NCI-H526 (cell line): ENCODE measurements around the gene RGS4.

Source experiments
- DNase-seq, 2 experiments: peaks; one replicate each; lab custom pipeline; 2025; lab: John Stamatoyannopoulos, UW

Gene RGS4

DNA sequence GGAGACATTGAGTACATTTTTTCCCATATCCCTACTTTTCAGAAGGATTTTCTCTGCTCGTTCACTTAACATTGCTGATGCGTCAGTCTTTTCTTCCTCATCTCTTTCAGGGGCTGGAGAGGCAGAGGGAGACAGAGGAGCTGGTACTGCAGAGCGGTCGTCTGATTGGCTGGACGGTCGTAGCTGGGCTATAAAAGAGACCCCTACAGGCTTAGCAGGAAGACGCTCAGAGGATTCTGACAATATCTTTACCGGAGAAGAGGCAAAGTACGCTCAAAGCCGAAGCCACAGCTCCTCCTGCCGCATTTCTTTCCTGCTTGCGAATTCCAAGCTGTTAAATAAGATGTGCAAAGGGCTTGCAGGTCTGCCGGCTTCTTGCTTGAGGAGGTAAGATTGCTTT lies at the start of gene RGS4:
TSS of gene RGS4 (plus strand) at position 220 of the 400 bp plus-strand sequence. CDS start at position 344, 124 bp downstream.
- DNase-seq = peak; percentile 58 to 72

DNA sequence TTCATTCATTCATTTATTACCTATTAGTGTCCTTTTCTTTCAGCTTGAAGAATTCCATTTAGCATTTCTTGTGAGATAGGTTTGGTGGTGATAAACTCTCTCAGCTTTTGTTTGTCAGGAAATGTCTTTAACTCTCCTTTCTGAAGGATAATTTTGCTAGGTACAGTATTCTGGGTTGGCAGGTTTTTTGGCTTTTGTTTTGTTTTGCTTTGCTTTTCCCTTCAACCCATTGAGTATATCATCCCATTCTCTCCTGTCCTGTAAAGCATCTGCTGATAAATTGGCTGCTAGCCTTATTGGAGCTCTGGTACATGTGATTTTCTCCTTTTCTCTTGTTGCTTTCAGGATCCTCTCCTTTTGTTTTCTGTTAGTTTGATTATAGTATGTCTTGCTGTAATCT lies 47.0 kb upstream of the RGS4 start:
- no peak for DNase-seq

DNA sequence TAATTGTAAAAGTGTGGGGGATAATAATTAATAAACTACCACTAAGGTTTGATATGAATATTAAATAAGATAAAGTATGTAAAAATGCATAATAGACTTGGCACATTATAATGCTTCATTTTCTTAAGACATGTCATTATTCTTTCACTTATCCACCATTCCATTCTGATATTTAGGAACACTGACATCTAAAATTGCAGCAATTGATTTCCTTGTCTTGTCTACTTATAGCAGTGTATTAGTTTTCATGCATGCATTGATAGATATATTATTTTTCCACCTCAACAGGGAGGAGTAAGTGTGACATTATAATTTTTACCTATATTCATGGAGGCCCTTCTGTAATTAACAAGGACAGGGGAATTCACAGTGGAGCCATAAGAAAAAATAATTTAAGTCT lies 41.6 kb upstream of the RGS4 start:
- DNase-seq = no peak

- no peak for DNase-seq
These were observed 39.3 kb upstream of the RGS4 start for GRCh38 chr1:163029901-163030300.

DNA sequence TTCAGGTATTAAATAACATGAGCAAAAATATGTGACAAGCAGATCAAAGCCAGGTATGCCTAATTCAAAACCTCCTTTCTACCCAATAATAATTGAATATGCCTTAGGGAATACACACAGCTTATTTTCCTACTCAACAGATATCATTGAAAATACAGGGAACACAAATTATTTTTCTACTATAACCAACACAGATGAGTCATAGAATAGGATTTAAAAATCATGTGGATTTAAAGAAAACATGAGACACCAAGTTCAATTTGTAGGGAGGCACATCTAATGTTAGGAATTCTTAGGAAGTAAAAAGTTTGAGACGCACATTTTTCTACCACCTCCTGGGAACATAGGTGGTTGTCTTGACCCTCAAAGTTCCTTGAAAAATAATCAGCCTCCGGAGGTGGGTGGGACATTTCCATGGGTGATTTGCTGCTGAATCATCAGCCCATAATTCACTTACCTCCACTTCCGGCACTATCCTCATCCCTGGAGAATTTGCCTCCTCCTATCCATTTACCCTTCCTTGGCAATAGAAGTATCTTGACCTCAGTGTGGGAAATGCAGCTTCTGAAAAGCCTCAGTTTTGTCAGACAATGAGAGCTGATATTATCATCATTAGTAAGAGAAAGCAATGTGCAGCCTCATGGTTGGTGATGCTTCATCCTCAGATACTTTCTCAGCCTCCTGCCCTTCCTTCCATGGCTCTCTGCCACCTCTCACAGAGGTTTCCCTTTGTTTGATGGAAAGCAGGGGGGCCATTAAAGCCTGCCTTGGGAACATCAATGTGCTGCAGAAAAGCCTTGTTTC lies 33.5 kb upstream of the RGS4 start:
- DNase-seq = no peak

DNA sequence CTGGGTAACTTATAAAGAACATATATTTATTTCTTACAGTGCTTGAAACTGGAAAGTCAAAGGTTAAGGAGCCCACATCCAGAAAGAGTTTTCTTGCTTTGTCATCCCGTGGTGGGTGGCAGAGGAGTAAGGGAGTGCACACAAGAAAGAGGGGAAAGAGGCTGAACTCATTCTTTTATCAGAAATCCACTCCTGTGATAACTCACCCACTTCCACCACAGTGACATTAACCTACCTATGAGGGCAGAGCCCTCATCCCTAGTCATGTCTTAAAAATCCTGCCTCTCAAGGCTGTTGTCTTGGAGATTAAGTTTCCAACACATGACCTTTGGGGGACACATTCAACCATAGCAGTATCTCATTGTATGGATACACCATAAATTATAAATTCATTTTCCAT lies 32.5 kb upstream of the RGS4 start:
- DNase-seq = no peak

GRCh38 chr1:163038928-163039706 lies 30.0 kb upstream of the RGS4 start:
- no peak for DNase-seq

- DNase-seq = no peak
These were observed 29.5 kb upstream of the RGS4 start for GRCh38 chr1:163039707-163040093.

- no peak for DNase-seq
These were observed 23.1 kb upstream of the RGS4 start for GRCh38 chr1:163046071-163046470.

DNA sequence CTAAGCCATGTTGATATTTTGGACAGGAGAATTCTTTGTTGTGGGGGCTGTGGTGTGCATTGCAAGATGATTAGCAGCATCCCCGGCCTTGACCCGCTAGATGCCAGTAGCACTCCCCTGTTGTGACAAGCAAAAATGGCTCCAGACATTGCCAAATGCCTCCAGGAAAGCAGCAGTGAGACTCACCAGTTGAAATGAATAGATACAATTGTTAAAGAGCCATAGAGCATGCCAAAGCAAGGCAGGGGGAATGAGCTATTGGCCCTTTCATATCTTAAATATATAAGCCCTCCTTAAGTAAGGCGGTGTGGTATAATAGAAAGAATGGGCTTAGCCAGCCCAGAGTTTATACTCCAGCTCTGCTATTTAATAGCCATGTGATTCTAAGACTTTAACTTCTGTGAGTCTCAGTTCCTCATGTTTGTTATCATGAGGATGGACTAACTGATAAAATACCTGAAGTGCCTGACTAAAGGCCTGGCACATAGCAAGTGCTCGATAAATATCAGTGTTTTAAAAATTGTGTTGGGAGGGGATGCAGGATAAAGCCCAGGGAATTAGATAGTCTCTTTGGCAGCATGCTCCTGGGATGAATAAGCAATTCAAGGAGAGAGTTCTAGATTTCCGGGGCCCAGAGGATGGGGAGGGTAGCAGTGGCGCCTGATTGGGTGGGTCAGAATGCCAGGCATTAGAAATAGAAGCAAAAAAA lies 21.1 kb upstream of the RGS4 start:
- no peak for DNase-seq

DNA sequence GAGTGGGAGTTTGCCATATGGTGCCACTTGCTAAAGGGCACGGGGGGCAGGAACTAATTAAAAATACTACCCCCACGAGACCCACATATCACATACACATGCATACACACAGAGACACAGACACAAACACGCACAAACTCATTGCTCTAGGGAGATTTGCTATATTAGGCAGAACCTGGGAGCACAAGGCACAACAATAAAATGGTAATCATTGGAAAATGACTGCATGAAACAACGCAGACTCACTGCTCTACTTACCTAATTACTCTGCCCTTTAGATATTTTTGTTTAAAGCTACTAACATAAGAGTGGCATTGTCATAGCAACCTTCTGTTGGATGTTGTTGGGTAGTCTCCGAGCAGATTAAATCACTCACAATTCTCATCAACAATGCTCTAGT lies 20.3 kb upstream of the RGS4 start:
- no peak for DNase-seq

- DNase-seq = no peak
These were observed 19.9 kb upstream of the RGS4 start for GRCh38 chr1:163049296-163049695.

DNA sequence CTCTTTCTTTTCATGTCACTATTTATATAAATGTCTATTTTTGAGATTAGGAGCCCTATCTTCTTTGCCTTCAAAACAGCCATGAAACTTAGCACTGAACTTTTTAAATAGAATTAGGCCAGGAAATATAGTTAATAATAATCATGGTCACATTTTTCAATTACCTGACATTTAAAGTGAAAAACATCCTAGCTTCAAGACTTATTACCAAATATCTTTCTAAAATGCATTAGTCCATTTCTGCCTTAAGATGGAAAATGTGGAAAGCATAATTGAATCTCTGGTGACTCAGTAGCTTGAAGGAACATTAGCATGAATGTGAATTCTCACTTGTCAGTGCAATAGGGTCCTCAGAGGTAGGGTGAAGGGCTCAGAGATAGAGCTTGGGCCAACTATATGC lies 18.7 kb upstream of the RGS4 start:
- no peak for DNase-seq

DNA sequence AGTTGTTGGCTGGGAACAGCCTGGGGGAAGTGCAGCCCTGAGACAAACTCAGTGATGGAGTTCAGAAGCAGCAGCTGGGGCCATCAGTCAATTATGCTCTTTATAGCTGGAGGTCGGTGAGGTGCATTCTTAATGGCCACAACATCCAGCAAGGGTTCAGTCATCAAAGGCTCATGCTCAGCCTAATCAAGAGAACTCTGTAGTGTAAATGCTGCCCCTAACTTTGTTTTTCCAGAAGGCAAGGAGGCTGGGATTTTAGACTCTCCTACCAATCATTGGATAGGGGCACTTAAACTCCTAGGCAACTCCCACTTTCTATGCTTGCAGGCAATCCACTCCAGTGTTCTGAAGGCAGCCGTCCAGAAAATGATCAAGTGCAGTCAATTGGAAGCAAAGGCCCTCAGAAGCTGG lies 15.0 kb upstream of the RGS4 start:
- DNase-seq = no peak

DNA sequence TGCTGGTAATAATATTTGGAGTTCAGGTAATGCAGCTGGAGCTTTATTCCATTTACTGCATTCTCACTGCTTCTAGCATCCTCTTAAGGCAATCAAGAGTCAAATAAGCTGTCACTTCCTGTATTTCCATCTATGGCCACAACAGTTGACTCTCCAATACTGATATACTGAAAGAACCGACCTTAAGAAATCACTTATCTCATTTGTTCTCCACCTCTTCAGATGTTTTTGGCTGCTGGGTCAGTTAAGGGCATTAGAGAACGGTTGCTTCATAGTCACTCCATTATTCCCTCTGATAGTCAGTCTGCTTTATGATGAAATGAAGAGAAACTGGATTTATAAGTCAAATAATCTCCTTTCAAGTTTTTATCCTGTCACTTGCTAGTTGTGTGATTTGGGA lies 14.2 kb upstream of the RGS4 start:
- no peak for DNase-seq

GRCh38 chr1:163055531-163055930 lies 13.6 kb upstream of the RGS4 start:
- DNase-seq = no peak

DNA sequence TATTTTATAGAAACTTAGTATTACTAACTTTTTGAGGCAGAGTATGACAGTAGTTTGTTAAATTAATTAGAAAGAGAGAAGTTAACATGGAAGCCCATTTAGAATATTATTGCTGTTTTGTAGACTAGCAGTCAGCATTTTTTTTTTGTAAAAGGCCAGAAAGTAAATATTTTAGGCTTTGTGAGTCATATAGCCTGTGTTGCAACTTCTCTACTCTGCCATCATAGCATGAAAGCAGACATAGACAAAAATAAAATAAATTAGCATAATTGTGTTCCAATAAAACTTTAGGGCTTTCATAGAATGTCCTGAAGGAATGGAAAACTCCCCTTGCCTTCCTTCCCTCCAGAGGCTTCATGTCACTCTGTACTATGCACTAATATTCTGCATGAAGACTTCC lies 12.3 kb upstream of the RGS4 start:
- DNase-seq = no peak

- no peak for DNase-seq
These were observed 8.7 kb upstream of the RGS4 start for GRCh38 chr1:163060343-163061007.

DNA sequence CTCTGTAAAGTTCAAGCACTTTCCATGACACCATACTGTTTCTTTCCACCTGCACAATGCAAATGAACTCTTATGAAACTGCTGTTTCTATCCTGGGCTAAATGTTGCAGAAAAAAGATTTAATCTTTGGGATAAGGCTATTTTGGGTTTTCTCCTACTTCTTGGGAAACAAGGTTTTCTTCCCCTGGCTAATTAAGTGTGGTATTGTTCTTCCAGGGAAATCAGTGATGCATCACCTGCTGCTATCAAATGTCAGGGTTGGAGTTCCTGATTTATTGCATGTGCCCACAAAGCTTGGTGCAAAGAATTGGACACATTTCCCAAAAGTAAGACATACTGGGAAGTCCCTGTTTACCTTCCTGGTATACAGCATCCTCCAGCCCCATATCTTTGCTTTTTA lies 6.0 kb upstream of the RGS4 start:
- peak in 1 of 2 experiments; percentile 15 for DNase-seq

- DNase-seq = no peak
These were observed 5.6 kb upstream of the RGS4 start for GRCh38 chr1:163063610-163064009.

DNA sequence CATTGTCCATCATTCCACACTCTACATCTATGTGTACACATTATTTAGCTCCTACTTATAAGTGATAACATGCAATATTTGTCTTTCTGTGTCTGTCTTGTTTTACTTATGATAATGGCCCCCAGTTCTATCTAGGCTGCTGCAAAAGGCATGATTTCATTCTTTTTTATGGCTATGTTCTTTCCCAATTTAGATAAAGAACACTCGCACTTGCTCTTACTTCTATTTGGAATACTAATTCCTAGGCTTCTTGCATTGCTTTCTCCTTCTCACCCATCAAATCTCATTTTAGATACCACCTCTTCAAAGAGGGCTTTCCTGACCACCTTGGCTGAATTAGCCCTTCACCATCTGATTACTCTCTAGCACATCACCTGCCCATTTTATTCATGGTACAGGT lies 3.0 kb upstream of the RGS4 start:
- no peak for DNase-seq

- DNase-seq = no peak
These were observed 2.5 kb upstream of the RGS4 start for GRCh38 chr1:163066686-163067085.
